ENCODE data around the gene ALDH1A1.

The ALDH1A1 gene

DNA sequence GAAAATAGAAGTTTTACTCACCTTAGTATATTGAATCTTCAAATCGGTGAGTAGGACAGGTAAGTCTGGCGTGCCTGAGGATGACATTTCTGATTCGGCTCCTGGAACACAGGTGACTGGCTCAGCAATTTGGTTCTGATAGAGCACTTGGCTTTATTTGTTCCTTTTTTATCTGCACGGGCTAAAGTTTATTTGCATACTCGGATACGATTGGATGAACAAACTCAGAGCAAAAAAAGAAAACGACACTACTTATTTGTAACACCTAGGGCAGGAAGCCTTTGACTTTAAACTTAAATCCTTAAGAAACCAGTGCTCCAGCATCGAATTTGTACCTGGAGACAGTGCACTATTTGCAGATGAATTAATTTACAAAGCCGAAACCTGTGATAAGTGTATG lies at the start of gene ALDH1A1:
Gene ALDH1A1, minus strand, starts transcription at position 140 of the 400 bp plus-strand sequence. Its CDS starts 53 bp downstream, at position 87.
- no peak for DNase-seq

DNA sequence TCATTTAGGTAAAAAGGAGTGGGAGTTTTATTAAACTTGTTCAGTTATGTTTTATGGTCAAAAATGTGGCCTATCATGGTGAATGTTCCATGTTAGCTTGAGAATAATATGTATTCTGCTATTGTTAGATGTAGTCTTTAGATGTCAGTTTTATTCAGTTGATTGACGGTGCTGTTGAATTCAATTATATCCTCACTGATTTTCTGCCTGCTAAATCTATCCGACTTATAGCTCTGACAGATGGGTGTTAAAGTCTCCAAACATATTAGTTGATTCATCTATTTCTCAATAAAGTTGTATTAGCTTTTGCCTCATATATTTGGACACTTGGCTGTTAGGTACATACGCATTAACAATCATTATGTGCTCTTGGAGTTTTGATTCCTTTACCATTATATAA lies 49.0 kb upstream of the ALDH1A1 start:
- DNase-seq: no peak

DNA sequence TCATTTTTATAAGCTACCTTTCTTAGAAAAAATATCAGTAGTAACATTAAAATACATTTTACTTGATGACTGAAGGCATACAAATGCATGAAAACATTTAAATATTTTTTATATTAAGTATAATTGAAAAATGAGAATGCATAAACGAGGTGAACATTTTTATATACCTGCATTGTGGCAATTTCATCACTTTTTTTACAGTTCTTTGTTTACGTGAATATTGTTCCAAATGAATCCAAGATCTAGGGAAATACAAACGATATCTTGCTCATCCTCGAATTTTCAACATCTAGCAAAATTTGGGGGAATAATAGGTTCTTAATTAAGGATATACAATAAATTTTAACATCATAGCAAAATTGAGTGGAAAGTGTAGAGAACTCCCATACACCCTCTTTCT lies 45.5 kb upstream of the ALDH1A1 start:
- no peak for DNase-seq

DNA sequence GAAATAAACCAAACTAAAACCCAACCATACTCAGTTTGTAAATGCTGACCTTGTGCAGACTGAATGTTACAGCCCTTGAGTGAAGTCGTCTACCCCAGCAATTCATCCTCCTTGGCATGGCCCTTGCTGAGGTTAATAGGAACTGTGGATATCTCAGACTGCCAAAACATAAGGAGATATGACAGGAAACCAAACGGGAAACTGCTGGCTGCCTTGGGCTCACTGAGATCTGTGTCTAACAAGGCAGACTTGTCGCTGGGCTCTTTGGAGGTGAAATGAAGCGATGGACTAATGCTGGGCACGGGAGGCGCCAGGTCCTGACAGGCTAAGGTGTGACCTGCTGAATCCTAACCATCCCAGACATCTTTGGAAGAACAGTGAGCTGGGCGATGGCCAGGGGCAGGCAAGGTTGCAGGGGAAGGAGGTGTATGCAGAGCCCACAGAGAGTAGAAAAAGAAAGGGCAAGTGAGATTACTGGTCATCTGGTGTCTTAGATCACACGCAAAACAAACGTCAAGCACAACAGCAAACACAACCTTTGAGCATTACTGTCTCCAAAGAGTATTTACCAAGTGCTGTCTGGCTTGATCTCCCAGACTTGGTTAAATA lies 44.6 kb upstream of the ALDH1A1 start:
- DNase-seq: no peak

DNA sequence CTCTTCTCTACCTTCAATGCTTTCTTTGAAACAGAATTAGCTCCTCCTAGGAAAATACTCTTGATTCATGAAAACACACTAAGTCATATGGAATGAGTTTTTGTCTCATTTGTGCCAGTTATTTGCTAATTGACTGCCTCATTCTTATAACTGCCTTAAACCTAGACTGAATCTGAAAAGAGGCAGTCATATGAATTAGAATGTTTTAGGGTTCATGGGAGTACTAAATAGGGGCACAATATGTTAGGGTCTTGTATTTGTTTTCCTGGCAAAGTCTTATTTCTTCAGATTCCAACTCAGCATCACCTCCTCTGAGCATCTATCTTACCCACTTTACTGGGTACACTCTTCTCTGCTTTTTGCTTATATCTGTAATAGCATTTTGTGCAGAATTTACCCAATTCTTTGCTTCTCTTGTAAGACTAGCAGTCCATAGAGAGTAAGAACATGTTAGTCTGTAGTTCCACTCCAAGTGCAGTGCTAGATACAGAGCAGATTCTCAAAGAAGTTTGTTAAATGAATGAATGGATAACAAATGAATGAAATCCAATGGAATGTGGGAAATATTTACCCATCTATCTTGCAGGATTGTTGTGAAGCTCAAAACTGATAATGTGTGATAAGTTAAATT lies 43.9 kb upstream of the ALDH1A1 start:
- DNase-seq: no peak

DNA sequence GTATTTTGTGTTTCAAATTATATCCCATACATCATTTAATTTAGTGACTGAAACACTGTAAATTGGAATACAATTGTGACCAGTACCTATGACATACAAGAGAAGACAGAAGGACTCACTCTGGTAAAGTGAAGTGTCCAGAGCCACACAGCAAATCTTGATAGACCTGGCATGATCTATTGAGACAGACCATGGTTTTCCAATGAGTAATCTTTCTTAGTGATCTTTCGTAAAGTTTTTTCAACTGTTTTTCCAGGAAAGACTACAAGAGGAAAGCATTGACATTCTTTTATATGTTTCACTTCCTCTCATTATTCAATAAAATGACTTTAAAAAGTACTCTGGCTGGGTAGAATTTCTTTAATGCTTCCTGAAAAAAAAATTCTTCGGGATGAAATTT lies 43.3 kb upstream of the ALDH1A1 start:
- no peak for DNase-seq

DNA sequence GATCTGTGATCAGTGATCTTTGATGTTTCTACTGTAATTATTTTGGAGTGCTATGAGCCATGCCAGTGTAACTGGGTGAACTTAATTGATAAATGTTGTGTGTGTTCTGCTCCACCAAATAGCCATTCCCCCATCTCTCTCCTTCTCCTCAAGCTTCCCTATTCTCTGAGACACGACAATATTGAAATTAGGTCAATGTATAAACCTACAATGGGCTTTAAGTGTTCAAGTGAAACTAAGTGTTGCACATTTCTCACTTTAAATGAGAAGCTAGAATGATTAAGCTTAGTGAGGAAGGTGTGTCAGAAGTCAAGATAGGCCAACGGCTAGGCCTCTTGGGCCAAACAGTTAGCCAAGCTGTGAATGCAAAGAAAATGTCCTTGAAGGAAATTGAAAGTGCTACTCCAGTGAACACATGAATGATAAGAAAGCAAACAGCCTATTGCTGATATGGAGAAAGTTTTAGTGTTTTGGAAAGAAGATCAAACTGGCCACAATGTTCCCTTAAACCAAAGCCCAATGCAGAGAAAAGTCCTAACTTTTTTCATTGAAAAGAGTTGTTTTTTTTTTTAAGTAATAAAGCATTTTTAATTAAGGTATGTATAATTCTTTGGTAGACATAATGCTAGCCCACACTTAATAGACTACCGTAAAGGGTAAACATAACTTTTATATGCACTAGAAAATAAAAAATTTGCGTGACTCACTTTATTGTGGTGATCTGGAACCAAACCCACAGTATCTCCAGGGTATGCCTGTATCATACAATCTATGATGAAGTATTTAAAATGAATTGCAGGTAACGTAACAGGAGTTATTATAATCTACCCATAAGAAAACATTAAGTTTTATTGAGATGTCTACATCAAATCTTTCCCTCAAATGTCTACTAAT lies 42.5 kb upstream of the ALDH1A1 start:
- no peak for DNase-seq

DNA sequence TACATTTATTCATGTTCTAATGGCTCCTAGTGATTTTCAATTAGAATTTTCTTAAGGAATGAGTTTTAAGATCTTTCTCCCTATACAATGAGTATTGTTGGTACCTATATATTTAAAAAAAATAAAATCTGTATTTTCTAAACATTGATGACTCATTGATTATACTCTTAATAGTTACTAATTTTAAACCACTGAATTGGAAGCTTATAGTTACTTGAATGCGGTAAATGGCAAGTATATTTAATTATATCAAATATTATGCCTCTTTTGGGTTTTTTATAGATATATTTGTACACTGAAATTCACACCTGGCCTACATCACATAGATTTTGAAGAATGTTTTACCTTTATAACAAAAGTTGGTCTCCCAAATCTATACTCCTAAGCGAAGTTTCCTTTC lies 38.9 kb upstream of the ALDH1A1 start:
- DNase-seq: no peak

DNA sequence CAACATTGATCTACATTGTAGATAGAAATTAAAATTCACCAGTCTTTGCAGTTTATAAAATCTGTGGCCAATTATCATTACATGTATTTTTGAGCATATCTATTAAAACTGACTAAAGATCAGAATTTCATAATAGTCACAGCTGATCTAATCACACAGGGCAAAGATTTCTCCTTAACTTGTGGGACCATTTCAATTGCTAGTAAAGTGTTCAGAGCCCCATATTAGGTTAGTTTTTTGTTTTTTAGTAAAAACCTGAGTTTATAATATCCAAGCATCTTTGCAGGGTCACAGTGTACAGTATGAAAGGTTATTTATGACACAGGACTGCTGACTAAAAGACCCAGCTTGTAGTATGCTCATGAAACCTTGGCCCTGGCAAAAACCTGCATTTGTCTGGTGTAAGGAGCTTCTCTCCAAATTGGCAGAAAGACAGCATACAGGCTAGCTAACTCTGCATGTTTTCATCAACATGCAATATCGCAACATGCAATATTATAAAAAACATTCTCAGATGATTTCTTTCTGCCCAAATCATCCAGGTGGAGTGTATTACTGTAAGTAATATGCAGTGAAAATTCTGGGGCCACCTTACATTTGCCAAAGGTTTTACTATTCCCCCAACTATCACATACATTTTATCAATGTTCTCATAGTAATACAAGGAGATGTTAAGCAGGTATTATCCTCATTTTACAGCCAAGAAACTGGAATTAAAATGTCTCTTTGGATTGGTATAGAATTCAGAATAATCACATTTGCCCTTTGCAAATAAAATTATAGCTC lies 37.7 kb upstream of the ALDH1A1 start:
- no peak for DNase-seq

DNA sequence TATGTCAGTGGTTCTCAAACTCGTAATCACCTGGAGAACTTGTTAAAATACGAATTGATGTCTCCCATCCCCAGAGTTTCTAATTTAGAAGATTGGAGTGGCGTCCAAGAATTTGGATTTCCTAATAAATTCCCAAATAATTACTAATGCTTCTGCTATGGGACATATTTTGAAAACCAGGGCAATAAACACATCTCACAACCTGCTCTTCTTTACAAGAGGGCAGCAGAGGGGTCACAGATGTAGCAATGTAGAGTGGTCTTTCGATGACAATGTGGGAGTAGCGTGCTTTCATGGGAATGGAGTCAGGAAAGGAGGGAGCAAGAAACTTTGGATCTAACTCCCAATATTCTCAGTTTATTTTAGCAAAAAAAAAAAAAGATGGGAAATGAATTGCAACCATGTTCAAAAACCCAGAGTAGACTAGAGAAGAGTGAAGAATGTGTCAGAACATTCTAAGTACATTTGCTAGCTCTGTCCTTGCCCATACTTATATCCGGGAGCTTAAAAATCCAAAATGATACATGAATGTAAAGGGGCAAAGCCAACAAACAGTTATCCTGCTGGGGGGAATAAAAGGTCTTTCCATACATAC lies 33.8 kb upstream of the ALDH1A1 start:
- DNase-seq: no peak

DNA sequence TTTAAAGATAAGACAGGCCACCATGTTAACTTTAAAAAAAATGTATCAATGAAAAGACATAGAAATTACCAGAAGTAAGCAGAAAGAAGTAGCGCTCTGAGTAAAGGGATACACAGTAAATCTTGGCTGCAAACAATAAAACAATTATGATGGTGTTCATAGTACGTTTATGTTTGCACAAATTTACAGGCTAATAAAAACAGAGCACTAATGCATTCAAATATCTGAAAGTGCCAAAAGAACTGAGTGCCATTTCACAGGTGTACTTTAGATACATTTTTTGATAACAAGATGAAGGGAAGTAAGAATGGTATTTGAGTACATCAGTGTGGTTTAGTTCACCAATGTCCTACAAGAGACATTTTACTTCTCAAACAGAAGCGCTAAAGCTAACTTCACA lies 32.9 kb upstream of the ALDH1A1 start:
- DNase-seq: no peak

DNA sequence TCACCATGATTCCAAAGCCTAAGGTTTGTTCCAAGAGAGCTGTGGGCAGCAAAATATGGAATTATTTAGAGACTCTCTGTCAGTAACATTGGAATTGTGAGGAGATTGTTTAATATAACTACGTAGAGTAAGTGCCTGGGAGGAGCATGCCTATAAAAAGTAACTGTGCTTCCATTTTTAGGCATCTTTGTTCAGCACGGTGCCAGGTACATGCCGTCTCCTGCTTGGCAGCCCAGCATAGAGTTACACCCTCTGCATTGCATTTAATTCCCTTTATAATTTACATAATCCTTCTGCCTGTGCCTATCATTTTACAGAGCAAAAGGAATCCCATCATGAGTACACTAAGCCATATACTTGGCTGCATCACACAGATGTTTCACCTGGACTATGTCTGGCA lies 32.1 kb upstream of the ALDH1A1 start:
- DNase-seq: peak; percentile 23

DNA sequence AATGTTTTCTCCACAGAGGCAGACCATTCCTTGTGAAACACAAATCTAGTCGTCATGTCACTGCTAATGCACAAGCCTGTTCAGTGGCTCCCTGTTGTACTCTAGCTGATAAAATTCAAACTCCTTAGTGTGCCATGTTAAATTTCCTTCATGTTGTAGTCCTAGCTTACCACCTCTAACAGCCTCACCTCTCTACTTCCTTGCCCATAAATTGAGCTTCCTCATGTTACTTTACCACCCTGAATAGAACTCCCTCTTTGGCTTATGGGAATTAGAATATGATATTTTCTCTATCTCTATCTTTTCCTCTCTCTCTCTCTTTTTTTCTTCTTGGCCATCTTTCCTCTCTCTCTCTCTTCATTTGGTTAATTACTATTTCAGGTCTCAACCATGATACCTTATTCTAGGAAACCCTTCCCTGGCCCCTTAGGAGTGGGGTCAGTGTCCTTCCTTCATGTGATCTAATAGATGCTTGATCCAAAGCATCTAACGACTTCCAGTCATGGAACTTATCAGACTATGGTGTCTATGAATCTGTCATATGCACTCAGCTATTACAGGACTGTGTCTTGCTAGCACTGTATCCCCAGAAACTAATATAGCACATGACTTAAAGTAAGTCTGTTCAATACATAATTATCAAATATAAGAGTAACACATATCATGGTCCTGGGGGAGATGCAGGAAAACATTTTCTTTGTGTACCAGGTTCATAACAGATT lies 31.5 kb upstream of the ALDH1A1 start:
- DNase-seq: no peak

DNA sequence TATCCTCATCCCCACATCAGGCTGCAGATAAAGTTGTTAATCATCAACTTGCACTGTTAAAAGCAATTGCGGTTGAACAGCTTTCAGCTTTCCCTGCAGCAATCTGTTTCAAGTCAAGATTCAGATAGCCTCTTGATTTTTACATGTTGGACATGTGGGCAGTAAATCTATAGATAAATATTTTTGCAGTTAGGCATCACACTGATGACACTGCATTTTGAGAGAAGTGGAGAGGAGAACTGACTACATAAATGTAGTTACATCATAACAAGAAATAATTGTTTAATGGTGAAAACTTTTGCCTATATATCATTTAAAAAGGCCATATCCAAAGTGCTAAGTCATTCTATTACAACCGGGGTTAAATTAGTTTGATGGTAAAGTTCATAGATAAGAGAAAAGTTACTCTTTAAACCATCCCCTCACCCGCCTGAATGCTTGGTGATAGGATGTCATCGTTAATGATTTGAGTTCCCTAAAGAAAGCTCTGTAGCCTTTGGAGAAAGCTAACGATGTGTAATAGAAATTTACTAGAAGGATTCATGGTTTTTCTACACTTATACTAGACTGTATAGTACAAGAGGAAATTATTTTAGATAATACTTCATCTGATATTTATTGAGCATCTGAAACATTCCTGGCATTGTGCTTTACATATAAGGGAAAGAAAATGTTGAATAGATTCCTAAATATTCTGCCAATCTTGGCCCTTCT lies 30.8 kb upstream of the ALDH1A1 start:
- DNase-seq: no peak

DNA sequence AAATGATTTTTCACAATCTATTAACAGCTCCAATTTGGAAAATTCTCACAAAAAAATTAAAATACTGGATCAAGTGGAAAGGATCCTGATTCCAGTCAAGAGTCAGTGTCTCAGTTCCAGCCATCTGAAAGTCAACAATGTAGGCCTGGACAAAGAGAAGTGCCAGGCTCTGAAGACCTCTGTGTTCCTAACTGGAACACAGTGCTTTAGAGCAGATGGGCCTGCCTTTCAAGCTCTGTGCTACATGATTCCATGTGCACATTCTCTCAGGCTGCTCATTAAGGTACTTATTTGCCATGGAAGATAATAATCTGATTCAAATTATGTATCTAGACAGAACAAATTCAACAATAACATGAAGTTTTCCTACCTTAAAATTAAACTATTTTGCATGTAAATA lies 30.2 kb upstream of the ALDH1A1 start:
- DNase-seq: peak; percentile 2

DNA sequence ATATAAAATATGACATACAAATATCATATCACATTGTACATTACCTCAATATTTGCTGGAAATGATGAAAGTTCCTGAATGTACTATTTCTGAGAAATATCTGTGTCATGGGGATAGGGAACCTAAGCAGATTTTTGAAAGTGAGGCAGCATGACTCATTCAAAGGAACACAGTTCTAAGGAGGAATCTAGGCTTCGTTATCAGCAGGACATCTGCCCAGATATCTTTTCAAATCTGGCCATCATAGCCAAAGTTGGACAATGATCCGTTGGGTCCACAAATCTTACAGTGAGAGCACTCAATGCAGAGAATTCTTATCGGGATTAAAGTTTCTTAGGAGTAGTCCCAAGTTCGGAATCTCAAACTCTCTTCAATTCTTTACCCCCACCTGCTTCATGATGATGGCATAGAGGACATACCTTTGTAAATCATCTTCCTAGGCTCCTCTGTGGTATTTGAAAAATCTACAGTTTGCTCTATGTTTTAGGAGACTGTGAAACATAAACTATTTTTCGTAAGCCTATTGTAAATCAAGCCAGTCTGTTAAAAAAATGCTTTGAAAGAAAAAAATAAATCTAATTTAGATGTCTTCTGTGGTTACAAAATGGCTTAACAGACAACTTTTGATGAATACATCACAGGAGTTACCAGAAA lies 29.4 kb upstream of the ALDH1A1 start:
- no peak for DNase-seq

DNA sequence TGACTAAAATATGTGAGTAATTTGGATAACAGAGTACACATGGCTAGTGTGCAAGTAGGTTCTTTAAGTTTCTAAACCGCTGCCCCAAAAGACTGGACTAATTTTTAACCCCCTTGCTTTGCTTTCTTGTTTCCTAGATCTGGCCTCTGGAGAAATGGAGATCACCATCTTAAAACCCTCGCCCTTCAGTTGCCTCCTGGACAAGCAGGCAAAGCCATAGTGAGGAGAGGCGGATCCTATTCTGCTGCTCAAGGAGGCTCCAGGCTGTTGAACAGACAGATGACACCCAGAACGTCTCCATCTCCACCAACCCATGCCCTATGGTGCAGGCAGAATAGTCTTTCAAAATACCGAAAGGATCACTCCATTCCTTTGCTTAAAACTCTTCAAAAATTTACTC lies 28.6 kb upstream of the ALDH1A1 start:
- DNase-seq: no peak

DNA sequence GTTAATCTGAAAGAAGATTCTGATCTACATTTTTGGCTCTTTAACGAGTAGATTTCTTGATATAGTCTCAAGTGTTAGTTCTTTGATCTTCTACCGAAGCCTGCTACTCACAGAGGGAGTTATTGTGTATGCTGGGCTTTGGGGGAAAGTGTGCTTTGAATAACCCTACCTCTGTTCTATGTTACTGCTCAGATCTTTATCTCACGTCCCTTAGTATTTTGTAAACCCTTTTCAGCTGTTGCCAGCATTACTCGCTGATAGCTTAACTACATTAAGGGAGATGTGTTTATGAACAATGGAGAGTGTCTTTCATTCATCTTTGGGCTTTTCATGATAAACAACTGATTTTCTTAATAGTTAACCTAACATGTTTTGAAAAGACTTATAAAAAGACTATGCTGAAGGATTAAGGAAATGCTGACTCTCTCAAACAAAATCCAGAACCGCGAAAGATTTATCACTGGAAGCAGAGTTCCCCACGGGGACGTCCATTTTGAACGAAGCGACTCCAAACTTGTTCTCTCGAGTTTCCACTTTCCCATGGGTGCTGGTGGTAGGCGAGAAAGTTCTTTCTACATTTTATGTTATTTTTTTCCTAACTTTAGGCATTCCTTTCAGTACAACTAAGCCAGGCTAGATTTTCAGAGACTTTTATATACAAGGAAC lies 27.9 kb upstream of the ALDH1A1 start:
- DNase-seq: no peak

DNA sequence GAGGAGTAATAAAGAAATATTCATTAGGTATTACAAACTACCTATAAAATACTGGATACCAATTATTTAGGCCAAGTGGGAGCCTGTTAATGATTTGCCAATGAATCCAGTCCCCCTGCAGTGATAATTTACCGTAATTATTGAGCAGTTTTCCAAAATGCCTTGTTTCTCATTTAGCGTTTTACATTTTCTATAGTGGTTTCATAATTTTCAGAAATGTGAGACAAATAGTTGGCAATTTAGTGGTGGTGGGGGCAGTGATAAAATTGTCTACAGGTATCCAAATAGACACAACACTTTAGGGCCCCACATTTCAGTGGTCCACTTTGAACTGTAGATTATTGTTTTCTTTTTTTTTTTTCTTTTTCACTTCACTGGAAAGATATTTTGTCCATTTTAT lies 27.3 kb upstream of the ALDH1A1 start:
- DNase-seq: no peak

DNA sequence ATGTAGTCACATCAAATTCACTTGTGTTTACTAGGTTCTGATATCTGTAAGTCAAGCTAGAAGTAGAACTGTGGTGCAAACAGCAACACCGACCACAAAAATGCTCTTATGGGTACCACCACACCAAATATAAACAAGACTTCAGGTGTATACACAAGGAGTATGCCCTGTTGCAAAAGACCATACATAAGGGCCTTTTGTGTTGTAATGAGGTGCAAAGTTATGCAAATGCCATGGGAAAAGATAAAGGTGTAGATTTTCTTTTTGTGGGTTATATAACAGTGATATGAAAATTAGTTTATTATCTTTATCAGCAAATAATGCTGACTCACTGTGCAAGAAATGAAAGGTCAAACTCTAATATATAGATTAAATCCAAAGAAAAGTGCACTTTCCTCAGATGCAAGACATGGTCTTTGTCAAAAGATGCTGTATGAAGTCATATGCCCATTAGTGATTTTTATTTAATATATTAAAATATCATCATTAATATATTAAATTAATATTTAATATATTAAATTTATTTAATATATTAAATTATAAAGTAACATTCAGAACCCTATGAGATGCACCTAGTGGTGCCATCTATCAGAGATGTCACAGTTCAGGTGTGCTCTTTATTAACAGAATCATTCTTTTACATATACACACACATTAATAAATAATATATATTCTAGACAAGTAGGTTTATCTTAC lies 26.7 kb upstream of the ALDH1A1 start:
- no peak for DNase-seq

Data from NCI-H82 (cell line).